ENCODE results near the gene VPS13A.

DNA sequence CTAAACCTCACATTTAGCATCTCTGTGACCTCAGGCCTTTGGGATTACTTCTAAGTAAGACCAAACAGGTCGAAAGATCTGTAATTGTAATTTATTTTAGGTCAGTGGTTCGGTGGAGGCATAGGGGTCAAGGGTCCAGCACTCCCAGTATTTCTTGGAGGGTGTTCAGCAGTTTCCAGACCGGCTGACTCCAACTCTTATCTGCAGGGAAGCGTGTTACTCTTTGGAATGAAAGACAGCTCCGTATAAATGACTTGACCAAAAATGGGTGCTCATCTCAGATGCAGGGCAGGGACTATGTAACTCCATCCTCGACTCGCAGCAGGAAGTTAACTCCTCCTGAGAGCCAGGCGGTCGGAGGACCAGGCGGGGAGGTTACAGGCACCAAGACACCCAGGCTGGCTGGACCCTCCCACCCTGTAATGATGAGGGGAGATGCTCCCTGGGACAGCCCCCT is 620 bp upstream of the VPS13A start:
- TF ChIP-seq SP1 (CRISPR knock-in tag; IDR thresholded peaks at IDR 0.05) (no peak), RBM22 (IDR thresholded peaks at IDR 0.05; ENCODE audit: low read depth, low read length, poor library complexity, severe bottlenecking) (no peak), ZNF140 (CRISPR knock-in tag; IDR thresholded peaks at IDR 0.05) (no peak), POLR2A (conservative IDR thresholded peaks at IDR 0.05) (no peak), TCF7L2 (IDR thresholded peaks at IDR 0.05; ENCODE audit: low read depth, low read length) (no peak), ZNF695 (CRISPR knock-in tag; IDR thresholded peaks at IDR 0.05) (no peak), TRIM24 (IDR thresholded peaks at IDR 0.05) (no peak), PCBP1 (IDR thresholded peaks at IDR 0.05; ENCODE audit: low read depth, low read length, poor library complexity, severe bottlenecking) (no peak), CREB1 (IDR thresholded peaks at IDR 0.05) (no peak), CREB1 (CRISPR knock-in tag; IDR thresholded peaks at IDR 0.05) (no peak)
- TF ChIP-seq, protein P1, sequence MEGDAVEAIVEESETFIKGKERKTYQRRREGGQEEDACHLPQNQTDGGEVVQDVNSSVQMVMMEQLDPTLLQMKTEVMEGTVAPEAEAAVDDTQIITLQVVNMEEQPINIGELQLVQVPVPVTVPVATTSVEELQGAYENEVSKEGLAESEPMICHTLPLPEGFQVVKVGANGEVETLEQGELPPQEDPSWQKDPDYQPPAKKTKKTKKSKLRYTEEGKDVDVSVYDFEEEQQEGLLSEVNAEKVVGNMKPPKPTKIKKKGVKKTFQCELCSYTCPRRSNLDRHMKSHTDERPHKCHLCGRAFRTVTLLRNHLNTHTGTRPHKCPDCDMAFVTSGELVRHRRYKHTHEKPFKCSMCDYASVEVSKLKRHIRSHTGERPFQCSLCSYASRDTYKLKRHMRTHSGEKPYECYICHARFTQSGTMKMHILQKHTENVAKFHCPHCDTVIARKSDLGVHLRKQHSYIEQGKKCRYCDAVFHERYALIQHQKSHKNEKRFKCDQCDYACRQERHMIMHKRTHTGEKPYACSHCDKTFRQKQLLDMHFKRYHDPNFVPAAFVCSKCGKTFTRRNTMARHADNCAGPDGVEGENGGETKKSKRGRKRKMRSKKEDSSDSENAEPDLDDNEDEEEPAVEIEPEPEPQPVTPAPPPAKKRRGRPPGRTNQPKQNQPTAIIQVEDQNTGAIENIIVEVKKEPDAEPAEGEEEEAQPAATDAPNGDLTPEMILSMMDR (IDR thresholded peaks at IDR 0.05 in 2 of 3, conservative IDR thresholded peaks at IDR 0.05 in 1 of 3; ENCODE audit: insufficient read depth in 2 of 3, low read depth in 1 of 3, low read length in 3 of 3): no peak
- TF ChIP-seq, protein P2, sequence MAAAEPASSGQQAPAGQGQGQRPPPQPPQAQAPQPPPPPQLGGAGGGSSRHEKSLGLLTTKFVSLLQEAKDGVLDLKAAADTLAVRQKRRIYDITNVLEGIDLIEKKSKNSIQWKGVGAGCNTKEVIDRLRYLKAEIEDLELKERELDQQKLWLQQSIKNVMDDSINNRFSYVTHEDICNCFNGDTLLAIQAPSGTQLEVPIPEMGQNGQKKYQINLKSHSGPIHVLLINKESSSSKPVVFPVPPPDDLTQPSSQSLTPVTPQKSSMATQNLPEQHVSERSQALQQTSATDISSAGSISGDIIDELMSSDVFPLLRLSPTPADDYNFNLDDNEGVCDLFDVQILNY (CRISPR knock-in tag; IDR thresholded peaks at IDR 0.05): no peak

Measured in K562 (cell line).